Inflammatory macrophage (primary cell): Measurements from ENCODE around the gene SYNC.
"Not testable (repeated sequence)": the region's sequence is repeated elsewhere in the genome, so short reads cannot be mapped to it uniquely, and the experiment has no call there.

Source experiments
- DNase-seq, 2 donors: peaks; one replicate each; pipeline ENCODE4 v3.0.0-alpha.2; 2020 to 2022

The SYNC gene

GRCh38 chr1:32693455-32694174 is 9.0 kb downstream of the SYNC start:
- no peak for DNase-seq

DNA sequence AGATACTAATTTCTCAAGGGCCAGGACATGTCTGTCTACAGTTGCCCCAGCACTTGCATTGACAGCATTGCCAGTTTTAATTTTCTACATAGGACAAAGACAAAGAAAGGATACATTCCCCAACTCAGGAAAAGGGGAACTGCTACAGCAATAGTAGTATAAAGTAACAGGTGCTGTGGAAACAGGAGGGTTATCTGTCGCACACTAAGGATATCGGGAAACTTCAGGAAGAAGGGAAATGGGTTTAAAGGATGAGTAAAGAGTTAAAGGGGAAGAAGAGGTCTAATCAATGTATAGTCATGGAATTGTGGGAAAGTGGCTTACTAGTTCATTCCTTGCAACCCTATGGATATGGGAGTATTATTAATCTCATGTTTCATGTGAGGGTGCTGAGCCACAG is 16.2 kb downstream of the SYNC start:
- no peak for DNase-seq

GRCh38 chr1:32685498-32685897 is 17.1 kb downstream of the SYNC start:
- DNase-seq = no peak

DNA sequence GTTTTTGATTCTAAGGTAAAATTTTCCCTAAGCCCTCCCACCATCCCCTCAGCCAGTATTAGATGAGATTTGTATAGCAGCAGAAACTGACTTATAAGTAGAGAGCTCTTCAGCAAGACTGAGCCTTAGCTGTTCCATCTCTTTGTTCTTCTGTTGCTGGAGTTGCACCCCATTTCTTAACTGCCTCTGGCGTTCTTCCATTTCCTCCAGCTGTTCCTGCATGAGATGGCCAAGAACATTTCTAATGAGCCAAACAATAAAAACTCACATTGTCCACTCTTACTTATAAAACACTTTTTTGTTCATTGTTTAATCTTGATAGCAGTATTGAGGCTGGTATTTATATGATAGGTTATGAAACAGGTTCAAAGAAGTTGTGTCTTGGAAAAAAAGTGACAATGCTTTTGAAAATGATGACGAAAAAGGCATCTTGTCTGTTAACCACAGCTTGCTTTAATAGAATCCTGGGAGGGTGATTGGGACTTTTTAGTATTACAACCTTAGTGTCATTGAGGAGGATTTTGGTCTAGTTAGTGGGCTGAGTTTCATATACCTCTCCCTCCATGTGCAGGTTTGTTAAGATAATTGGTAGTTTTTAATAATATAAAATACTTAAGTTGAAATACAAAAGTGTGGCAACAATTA is 18.3 kb downstream of the SYNC start:
- no peak for DNase-seq

GRCh38 chr1:32683397-32683796 is 19.2 kb downstream of the SYNC start:
- no peak for DNase-seq

GRCh38 chr1:32681999-32682398 is 20.6 kb downstream of the SYNC start:
- no peak for DNase-seq

- DNase-seq = no peak
These were observed 21.1 kb downstream of the SYNC start for GRCh38 chr1:32681509-32681908.

DNA sequence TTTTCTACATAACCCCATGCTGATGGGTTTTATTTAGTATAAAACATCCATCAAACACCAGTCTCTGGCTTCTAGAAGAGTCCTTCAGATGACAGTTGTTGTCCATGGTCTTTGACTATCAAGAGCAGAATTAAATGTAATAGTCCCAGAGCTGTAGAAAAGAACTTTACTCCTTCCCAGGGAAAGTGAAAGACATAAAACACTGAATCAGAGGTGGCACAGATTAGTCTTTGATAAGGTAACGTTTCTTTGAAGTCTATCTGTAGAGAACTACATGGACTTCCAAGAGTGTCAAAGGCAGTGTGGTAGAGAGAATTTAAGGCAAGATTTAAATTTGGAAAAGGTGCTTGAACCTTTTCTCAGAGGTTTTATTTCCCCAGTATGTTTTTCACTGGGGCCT is 21.9 kb downstream of the SYNC start:
- no peak for DNase-seq

- DNase-seq = not testable (repeated sequence)
These were observed 22.6 kb downstream of the SYNC start for GRCh38 chr1:32679993-32680392.

- no peak for DNase-seq
These were observed 25.6 kb downstream of the SYNC start for GRCh38 chr1:32676945-32677344.

DNA sequence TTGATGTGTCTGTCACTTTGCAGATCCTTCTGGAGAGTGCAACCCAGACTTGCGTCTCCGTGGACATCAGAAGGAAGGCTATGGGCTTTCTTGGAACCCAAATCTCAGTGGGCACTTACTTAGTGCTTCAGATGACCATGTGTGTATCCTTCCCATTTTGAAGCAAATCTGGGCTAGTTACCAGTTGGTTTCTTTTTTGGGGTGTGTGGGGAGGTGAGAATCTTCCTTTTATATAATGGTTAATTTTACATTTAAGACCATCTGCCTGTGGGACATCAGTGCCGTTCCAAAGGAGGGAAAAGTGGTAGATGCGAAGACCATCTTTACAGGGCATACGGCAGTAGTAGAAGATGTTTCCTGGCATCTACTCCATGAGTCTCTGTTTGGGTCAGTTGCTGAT is 33.9 kb downstream of the SYNC start:
- not testable (repeated sequence) for DNase-seq

DNA sequence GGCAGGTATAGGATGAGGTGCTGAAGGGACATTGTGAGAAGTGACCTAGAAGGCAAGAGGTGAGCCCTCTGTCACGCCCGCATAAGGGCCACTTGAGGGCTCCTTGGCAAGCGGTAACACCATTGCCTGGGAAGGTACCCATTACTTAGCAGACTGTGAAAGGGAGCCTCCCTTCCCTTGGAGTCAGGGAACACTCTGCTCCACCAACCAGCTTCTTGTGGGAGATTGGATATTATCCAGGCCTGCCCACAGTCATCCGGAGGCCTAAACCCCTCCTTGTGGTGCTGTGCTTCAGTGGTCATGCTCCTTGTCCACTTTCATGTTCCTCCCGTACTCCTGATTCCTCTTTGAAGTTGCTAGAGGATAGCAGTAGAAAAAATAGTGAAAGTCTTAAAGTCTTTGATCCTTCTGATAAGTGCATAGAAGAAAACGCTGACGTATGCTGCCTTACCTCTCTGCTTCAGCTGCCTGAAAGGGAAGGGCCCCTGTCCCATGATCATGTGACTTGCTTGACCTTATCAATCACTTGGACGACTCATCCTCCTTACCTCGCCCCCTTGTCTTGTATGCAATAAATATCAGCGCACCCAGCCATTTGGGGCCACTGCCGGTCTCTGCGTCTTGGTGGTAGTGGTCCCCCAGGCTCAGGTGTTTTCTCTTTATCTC is 35.5 kb downstream of the SYNC start:
- DNase-seq = no peak

DNA sequence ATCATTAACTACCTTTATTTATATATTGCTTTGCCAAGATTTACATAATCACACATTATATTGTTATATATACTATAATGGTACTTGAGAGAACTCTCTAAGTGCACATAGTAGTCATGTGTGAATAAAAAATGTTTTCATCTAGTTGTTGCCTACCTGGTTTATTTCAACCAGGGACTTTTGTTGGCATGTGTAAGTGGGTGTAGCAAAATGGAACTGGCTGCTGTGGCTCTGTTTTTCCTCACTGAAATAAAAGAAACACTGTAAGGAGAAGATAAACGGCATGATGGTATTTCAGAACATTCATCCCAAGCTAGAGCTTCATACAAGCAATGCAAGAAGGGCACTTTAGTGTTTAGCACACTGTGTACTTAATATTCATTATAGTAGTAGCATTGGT is 36.7 kb downstream of the SYNC start:
- no peak for DNase-seq

DNA sequence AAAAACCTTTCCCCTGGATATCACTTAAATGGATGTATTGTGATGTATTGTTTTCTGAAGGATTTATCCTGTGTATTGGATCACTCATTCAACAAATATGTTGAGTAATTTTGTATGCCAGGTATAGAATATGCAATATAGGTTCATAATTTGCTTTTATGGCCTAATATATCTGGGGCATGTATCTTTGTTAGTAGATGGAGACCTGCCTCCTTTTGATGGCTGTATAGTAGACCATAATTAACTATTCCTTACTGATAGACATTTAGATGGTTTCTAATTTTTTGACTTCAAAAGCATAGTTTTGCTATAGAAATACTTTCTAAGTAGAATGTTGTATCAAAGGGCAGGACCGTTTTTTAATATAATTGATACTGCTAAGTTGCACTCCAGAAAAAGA is 43.0 kb downstream of the SYNC start:
- no peak for DNase-seq

GRCh38 chr1:32652244-32652962 is 50.2 kb downstream of the SYNC start:
- no peak for DNase-seq

DNA sequence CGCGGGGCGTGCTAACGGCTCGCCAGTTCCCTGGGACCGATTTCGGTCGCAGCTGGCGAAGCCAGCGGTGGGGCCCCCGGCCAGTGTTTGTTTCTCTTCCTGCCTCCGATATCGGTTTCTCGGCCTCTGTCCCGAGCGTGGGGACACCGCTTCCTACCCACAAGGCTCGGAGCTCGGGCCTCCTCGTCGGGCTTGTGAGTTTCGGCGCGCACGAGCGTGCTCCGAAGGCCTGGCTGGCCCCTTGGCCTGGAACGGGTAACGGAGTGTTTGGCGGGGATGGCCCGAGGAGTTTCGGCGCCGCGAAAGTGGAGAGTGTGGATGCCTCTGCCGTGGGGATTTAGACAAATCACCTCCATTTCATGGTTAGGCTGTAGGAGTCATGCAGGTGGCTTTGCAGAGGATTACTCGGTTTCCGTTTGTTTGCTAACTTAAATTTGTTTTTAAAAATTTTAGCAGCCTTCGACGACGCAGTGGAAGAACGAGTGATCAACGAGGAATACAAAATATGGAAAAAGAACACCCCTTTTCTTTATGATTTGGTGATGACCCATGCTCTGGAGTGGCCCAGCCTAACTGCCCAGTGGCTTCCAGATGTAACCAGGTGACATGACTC is 51.0 kb downstream of the SYNC start:
- DNase-seq = no peak

DNA sequence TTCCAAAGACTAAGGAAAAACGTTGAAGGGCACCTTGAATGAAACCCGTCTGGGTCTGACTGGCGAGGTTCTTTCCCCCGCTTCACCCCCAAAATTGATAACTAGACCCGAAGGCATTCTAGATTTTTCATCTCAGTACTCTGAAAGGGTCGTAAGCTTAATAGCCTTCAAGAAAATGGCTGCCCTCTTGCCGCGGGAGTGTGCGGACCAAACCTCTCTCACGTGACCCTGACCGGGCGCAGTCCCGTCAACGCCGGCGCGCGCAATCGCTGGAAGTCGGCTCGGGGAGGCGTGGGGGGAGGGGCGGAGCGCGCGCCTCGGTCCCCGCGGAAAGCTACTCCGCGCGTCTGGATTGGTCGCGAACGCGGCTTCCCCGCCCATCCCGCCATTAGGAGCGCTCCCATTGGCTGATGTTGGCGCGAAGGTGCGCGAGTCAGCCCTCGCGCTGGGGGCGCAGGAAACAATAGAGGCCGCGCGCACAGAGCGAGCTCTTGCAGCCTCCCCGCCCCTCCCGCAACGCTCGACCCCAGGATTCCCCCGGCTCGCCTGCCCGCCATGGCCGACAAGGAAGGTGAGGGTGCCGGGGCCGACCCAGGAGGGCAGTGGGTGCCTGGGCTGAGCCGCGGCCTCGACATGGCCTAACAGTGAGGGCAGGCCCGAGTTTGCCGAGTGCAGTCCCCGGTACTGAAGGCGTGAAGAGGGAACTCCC is 51.7 kb downstream of the SYNC start, which contains the start of gene RBBP4:
TSS of gene RBBP4 (plus strand) at position 457 of the 709 bp plus-strand sequence. CDS start at position 556, 99 bp downstream.
- peak; percentile 99 for DNase-seq

DNA sequence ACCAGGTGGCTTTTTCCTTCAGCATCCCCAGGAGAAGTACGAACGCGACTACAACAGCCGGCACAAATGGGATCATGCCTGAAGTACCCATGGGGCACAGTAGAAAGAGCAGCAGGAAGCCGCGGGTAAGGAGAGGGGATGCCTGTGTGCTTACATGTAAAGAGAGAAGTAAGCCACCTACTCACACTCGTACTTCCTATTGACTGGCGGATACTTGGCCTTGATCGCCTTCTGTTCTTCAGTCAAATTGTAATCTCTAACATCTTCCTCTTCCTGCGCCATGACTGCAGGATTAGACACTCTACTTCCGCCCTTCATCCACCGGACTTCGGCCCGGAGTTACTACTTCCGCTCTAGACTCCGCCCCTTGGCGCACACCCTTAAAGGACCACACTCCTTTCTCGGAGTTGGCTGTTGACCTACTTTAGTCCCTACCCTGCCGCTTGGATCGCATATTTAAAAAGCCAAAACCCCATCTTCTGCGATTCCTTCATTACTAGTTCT is 52.3 kb downstream of the SYNC start, which contains the start of gene ZBTB8OS:
TSS of gene ZBTB8OS (minus strand) at position 303 of the 504 bp plus-strand sequence. CDS start at position 282, 21 bp downstream.
- peak; percentile 98 for DNase-seq

GRCh38 chr1:32647308-32648134 is 55.0 kb downstream of the SYNC start:
- DNase-seq = peak in 1 of 2 donors; percentile 16

DNA sequence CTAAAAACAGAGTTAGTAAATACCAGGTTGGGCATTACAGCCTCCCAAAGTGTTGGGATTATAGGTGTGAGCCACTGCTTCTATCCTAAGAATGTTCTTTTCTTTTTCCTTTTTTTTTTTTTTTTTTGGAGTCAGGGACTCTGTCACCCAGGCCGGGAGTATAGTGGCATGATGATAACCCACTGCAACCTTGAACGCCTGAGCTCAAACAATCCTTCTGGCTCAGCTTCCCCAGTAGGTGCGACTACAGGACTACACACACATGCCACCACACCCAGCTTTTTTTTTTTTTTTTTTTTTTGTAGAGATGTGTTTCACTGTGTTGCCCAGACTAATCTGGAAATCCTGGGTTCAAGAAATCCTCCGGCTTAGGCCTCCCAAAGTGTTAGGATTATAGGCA is 58.1 kb downstream of the SYNC start:
- no peak for DNase-seq
